Muscle of back (tissue), 13 donors: ENCODE measurements around the gene WNT3A. TPM values are rescaled to one million over a fixed set of nuclear protein-coding genes. Genes with fewer than 3 reads are reported as not detected.
"Not testable (repeated sequence)": the region's sequence is repeated elsewhere in the genome, so short reads cannot be mapped to it uniquely, and the experiment has no call there.

Experiments
- DNase-seq, 3 donors: peaks; one replicate each; pipeline versions ENCODE4 v3.0.0 to v3.0.0-alpha.2; 2013
- long read RNA-seq, 9 donors: transcript quantifications; one replicate each; lab custom pipeline, GENCODE V29; 2026
- polyA plus RNA-seq, 10 donors: library from polyadenylated mRNA; unstranded; fragments of 120-200 nt; gene quantifications; one replicate each; pipeline ENCODE4 v1.2.1, GENCODE V29; 2013; ENCODE audit not compliant: insufficient read length in 10 of 10

Gene WNT3A, protein sequence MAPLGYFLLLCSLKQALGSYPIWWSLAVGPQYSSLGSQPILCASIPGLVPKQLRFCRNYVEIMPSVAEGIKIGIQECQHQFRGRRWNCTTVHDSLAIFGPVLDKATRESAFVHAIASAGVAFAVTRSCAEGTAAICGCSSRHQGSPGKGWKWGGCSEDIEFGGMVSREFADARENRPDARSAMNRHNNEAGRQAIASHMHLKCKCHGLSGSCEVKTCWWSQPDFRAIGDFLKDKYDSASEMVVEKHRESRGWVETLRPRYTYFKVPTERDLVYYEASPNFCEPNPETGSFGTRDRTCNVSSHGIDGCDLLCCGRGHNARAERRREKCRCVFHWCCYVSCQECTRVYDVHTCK
- polyA plus RNA-seq = under 1 TPM in 2 of 10 donors, not detected in 8; 0.55 to 0.95 TPM
- long read RNA-seq, donor 1 = 0 reads
- long read RNA-seq, donor 2 = 0 reads
- long read RNA-seq, donor 3 = 0 reads
- long read RNA-seq, donor 4 = 0 reads
- long read RNA-seq, donor 5 = 0 reads
- long read RNA-seq, donor 6 = 0 reads
- long read RNA-seq, donor 7 = 0 reads
- long read RNA-seq, donor 8, partial matches to known transcripts = 0 of 1 reads
- long read RNA-seq, donor 8, other reads (novel, unspliced or antisense) = 0 of 1 reads
- long read RNA-seq, donor 9 = 0 reads

DNA sequence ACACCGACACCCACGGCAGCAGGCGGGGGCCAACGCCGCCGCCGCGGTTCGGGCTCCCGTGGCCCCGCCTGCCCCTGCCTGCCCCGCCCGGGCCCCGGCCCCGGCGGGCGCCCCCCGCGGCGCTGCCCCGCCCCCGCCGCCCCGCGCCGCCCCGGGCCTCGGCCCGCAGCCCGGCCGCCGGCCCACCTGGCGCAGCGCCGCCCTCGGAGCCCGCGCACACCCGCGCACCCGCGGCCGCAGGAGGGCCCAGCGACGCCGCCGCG lies at the start of gene WNT3A:
TSS of gene WNT3A (plus strand) at position 213 of the 263 bp plus-strand sequence. CDS start 131 bp downstream, outside the sequence.
- DNase-seq = no peak

DNA sequence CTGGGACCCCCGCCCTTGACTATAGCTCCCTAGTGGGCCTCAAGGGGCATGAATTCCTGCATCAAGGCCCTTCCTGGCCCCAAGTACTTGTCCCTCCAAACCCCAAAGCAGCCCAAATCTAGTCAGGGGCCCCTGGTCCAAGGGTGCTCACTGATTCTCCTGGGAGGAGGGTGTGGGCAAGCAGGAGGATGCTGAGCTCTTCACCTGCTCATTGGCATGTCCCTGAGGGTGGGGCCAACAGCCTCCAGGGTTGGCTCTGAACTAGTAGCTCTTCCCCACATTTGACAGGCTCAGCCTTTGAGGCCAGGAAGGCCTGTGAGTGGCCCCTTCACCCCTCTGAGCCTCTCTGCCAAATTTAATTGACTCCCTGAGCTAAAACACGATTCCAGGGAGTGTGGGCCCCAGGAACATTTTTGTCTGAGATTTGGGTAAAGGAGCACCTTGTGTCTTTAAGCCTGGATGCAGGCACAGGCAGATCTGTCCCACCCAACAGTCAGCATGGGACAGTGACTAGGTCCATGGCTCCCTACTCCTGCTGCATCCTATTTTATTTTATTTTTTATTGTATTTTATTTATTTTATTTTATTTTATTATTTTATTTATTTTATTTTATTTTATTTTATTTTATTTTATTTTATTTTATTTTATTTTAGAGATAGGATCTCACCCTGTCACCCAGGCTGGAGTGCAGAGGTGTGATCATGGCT lies 48.0 kb upstream of the WNT3A start:
- DNase-seq = no peak

DNA sequence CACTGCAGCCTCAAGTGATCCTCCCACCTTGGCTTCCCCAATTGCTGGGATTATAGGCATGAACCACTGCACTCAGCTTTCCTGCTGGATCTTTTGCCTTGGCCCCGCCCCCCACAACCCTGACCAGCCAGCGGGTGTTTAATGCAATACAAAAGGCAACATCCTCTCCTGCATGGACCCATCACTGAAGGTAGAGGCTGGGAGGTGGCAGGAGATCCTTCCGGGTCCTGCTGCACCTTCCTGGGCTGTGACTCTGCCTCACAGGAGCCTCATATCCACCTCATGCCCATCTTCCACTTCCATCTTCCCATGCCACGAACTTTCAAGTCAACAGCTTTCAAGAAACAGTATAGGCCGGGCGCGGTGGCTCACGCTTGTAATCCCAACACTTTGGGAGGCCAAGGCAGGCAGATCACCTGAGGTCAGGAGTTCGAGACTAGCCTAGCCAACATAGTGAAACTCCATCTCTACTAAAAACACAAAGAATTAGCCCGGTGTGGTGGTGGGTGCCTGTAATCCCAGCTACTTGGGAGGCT lies 47.4 kb upstream of the WNT3A start:
- DNase-seq = no peak

DNA sequence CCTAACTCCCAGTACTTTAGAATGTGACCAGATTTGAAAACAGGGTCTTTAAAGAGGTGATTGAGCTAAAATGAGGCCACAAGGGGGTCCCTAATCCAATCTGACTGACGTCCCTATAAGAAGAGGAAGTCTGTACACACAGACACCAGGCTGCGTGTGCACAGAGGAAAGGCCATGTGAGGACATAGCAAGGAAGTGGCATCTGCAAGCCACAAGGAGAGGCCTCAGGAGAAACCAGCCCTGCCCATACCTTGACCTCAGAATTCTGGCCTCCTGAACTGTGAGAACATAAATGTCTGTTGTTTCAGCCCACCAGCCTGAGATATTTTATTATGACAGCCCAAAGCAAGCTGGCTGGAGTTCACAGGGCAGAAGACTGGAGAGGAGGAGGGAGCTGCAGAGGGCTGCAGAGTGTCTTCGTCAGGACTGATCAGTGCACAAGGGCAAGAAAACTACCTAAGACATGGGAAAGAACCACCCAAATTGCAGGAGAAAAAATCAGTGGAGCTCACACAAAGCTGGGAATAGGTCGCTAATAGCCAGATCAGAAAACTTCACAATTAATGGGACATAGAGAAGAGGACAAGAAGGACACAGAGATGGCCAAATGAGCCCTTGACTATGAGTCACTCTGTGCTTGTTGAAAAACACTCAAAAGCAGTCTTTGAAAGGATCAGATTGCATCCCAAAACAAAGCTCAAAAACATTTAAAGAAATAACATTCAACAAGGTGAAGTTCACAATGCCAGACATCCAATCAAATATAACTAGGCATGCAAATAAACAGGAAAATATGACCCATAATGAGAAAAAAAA lies 44.9 kb upstream of the WNT3A start:
- DNase-seq = no peak

DNA sequence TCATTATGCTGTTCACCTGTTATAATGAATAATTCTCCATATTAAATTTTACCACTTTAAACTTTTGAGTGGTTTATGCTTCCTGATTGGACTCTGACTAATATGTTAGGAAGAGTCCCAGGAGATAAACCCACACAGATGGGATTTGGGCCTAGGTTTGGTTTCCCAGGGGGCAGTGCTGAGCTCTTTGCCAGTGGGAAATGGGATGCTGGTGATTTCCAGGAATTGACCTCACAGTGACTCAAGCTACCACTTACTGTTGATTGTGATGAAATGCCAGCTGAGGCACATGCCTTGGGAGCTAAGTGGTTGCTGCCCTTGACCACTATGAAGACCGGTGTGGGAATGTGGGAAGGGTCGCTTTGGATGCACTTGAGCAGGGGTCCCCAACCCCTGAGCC lies 40.1 kb upstream of the WNT3A start:
- DNase-seq = not testable (repeated sequence)

DNA sequence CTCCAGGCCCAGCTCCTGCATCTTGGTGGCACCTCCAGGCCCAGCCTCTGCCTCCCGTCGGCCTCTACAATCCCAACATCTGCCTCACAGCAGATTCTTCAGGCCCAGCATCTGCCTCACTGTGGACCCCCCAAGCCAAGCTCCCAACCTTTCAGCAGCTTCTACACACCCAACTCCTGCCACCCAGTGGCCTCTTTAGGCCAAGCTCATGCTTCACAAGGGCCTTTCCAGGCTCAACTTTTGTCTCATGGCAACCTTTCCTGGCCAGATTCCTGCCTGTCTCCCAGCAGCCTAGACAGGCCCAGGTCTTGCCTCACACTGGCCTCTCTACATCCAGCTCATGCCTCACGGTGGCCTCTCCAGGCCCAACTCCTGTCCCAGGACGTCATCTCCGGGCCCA lies 39.0 kb upstream of the WNT3A start:
- DNase-seq = not testable (repeated sequence)

DNA sequence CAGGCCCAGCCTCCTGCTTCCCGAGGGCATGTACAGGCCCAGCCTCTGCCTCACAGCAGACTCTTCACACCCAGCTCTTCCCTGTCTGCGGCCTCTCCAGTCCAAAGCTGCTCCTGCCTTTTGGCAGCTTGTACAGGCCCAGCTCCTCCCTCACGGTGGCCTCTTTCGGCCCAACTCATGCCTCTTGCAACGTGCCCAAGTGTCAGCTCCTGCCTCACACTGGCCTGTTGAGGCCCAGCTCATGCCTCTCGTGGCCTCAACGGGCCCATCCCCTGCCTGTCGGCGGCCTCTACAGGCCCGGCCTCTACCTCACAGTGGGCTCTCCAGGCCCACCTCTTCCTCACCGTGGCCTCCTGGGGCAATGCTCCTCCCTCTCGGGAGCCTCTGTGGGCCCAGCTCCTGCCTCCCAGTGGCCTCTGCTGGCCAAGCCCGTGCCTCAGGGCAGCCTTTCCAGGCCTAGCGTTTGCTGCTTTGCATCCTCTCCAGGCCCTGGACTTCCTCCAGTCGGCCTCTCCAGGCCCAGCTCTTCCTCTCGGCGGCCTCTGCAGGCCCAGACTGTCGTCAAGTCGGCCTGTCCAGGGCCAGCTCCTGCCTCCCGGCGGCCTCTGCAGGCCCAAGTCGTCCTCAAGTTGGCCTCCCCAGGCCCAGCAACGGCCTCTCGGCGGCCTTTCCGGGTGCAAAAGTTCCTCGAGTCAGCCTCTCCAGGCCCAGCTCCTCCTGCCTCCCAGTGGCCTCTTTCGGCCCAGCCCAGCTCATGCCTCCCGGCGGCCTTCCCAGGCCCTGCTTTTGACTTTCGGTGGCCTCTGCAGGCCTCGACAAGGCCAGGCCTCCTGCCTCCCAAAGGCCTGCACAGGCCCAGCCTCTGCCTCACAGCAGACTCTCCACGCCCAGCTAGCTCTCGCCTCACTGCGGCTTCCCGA lies 36.5 kb upstream of the WNT3A start:
- DNase-seq = peak in 1 of 3 donors; percentile 48

DNA sequence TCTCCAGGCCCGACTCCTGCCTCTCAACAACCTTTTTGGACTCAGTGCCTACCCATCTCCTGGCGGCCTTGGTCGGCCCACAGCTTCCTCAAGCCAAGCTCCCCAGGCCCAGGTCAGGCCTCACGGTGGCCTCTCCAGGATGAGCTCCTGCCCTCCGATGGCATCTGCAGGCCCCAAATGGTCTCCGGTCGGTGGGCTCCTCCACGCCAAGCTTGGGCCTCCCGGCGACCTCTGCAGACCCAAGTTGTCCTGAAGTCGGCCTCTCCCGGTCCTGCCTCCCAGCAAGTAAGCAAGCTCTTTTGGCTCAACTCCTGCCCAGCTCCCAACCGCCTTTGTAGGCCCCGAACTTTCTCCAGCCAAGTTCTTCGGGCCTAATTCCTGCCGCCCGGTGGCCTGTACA lies 35.6 kb upstream of the WNT3A start:
- DNase-seq = peak in 1 of 3 donors; percentile 9

DNA sequence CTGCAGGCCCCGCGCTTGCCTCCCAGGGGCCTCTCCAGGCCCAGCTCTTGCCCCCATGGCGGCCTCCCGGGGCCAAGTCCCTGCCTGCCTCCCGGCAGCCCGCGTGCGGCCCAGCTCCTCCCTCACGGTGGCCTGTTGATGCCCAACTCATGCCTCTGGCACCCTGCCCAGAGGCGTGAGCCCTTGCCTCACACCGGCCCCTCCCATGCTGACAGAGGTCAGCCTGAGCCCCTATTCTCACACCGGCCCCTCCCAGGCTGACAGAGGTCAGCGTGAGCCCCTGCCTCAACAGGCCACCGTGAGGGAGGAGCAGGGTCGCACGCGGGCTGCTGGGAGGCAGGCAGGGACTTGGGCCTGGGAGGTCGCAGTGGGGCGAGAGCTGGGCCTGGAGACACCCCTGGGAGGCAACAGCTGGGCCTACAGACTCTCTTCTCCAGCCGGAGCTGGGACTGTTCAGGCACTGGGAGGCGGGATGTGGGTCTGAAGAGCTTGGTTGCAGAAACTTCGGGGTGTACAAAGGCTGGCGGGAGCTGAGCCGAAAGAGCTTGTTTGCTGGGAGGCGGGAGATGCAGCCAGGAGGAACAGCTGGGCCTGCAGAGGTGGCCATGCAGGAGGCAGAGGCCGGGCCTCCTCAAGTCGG lies 35.0 kb upstream of the WNT3A start:
- DNase-seq = peak in 1 of 3 donors; percentile 22

DNA sequence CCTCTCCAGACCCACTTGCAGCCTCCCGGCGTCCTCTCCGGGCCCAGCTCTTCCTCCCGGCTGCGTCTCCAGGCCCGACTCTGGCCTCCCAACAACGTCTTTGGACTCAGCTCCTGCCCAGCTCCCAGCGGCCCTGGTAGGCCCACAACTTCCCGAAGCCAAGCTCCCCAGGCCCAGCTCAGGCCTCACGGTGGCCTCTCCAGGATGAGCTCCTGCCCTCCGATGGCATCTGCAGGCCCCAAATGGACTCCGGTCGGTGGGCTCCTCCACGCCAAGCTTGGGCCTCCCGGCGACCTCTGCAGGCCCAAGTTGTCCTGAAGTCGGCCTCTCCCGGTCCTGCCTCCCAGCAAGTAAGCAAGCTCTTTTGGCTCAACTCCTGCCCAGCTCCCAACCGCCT lies 34.5 kb upstream of the WNT3A start:
- DNase-seq = peak in 1 of 3 donors; percentile 4

DNA sequence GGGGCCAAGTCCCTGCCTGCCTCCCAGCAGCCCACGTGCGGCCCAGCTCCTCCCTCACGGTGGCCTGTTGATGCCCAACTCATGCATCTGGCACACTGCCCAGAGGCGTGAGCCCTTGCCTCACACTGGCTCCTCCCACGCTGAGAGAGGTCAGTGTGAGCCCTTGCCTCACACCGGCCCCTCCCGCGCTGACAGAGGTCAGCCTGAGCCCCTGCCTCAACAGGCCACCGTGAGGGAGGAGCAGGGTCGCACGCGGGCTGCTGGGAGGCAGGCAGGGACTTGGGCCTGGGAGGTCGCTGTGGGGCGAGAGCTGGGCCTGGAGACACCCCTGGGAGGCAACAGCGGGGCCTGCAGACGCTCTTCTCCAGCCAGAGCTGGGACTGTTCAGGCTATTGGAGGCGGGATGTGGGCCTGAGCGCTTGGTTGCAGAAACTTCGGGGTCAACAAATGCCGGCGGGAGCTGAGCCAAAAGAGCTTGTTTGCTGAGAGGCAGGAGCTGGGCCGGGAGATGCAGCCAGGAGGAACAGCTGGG lies 33.9 kb upstream of the WNT3A start:
- peak in 1 of 3 donors; percentile 75 for DNase-seq

DNA sequence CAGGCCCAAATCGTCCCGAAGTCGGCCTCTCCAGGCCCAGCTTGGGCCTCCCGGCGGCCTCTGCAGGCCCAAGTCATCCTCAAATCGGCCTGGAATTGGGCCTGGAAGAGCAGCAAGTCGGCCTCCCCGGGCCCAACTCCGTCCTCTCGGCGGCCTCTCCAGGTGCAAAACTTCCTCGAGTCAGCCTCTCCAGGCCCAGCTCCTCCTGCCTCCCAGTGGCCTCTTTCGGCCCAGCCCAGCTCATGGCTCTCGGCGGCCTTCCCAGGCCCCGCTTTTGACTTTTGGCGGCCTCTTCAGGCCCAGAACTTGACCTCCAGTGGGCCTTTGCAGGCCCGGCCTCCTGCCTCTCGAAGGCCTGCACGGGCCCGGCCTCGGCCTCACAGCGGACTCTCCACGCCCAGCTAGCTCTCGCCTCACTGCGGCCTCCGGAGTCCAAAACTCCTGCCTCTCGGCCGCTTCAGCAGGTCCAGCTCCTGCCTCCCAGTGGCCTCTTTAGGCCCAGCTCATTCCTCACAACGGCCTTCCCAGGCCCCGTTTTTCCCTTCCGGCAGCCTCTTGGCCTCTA lies 33.0 kb upstream of the WNT3A start:
- DNase-seq = not testable (repeated sequence)

DNA sequence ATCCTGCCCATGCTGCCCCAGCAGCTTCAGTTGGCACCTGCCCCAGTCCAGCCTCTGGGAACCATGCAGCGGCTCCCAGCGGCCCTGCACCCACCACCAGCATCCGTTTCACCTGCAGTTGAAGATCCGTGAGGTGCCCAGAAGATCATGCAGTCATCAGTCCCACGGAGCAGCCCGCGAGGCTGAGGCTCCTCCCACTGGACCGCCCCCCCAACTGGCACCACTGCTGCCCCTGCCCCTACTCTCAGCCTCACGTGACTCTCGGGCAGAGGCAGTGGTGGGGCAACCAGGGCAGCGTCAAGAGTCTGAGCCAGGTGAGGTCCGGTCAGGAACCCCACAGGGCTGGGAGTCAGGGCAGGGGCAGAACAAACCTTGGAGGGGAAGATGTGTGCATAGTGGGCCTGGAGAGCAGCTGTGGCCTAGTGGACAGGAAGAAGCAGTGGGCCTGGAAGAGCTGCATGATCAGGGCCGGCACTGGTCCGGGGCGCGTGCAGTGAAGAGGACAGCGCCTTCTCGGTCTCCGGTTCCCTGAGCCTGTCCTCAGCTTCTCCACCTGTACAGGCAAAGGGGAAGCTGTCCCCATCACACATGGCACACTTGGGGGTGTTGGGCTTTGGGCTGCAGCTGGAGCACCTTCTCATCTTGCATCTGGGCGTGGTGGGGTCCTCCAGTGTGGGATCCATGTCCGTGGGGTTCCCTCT lies 31.1 kb upstream of the WNT3A start:
- DNase-seq = not testable (repeated sequence)

DNA sequence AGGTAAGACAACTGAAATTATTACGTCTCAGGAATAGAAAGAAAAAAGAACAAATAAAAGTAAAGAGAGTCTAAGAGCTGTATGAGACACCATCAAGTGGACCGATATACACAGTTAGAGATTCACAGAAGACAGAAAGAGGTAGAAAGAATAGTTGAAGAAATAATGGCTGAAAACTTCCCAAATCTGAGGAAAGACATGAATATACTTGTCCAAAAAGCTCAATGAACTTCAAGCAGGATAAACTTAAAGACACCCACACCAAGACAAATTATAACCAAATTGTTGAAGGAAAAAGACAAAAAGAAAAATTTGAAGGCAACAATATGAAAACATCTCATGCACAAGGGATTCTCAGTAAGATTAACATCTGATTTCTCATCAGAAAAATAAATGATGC lies 19.6 kb upstream of the WNT3A start:
- DNase-seq = no peak

DNA sequence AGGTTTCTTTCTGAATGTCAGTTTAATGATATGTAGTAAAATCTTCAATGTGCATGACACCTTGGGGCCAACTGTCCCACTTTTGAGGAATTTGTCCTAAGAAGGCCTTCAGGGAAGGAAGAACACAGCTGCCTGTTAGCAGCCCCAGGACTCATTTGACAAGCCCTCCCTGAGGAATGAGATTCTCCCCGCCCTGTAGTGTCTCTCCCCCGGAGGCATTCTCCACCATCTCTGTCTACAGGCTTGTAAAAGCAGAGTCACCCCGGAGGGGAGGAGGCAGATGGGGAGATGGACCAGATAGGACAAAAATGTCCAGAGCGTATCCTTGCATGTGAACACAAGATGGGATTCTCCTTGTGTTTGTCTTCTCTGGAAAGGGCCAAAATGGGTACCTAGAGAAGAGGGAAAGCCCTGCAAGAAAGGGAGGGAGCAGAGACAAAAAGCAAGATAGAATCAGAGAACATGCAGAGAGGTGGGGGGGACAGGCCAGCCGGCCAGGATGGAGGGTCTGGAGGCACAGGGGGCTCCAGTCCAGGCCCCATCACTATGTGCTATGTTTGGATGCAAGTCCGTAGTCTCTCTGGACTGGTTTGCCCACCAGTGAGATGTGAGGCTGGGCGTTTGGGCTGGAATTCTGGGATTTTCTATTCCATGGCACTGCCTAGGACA lies 12.0 kb upstream of the WNT3A start:
- DNase-seq = no peak

DNA sequence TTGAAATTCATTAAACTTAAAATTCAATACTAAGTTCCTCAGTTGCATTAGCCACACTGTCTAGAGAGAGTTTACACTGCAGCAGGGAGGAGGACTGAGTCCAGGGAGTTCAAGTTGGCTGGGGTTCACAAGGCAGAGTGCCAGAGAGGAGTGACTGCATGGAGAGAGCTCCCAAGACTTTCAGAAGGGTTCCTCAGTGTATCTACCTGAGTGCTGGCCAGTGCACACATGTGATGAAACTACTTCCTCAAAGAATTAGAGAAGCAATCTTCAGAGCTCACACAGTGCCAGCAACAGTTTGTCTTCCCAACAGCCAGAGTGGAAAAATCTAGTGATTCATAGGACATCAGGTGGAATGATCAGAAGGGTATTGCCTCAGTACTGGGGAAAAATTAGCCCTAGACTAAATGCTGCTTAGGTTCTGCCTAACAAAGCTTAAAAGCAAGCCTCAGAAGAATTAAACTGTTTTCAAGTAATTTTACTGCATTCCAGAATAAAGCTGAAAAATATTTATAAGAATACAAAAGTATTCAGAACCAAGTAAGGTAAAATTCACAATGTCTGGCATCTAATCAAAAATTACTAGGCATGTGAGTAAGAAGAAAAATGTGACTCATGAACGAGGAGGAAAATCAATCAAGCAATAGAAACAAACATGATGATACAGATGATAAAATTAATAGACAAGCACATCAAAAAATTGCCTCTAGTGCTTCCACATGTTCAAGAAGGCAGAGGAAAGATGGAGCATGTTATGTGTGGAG lies 10.4 kb upstream of the WNT3A start:
- DNase-seq = no peak

DNA sequence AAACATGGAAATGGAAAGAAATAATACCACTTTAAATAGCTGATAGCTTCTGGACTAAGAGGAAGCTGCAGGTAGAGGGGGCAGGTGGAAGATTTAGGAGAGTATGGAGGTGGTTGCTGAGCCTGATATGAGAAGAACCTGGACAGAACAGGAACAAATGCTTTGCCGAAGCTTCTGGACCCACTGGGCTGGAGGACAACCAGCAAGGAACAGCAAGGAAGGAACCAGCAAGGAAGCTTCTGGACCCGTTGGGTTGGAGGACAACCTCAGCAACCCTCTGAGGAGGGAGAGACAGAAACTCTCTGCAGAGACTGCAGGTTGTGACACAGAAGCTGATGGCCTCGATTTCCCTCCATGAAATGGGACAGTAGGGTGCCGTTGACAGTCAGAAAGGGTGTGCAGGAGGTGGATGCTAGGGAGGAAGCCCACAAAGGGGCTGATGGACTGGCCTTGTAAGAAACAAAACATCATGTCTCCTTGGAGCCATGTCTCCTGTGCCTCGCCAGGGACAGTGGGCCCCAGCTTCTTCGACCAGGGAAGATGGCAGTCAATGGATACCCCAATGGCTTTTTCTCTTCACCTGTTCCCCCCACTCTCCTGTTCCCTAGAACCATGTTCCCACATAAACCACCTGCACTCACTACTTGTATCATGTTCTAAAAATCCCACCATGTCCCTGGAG lies 8.3 kb upstream of the WNT3A start:
- DNase-seq = no peak
